HEK293 (cell line): ENCODE data around the gene BPHL.

ENCODE experiments used
- CTCF ChIA-PET: fragments of 350-600 bp; formaldehyde crosslinking; extraction: SDS; loops from one replicate; lab custom pipeline; 2021; ENCODE audit warnings: antibody characterized with exemption; lab: Yijun Ruan, JAX
- POLR2A ChIA-PET: fragments of 300-600 bp; formaldehyde crosslinking; extraction: SDS; loops from one replicate; lab custom pipeline; 2020; ENCODE audit warnings: antibody characterized with exemption, inconsistent platforms; lab: Yijun Ruan, JAX
- H3K27ac ChIP-seq: fragments of 200-500 bp; sonication (Bioruptor generic); 2 replicates; pipeline ENCODE4 v1.5.1; 2014; ENCODE audit warnings: low read depth, low read length, control low read depth, inconsistent platforms; ENCODE audit errors: extremely low read depth
- H3K36me3 ChIP-seq, 2 experiments: fragments of 200-500 bp in 1 of 2; sonication (Bioruptor generic) in 1 of 2; 1 replicate in 1 of 2; 2 replicates in 1 of 2; pipeline ENCODE4 v1.5.1; 2014 to 2017; ENCODE audit warnings: inconsistent platforms in 2 of 2, low read length in 2 of 2; ENCODE audit not compliant: control insufficient read depth in 2 of 2, insufficient read depth in 1 of 2
- H3K4me1 ChIP-seq: fragments of 200-500 bp; sonication (Bioruptor generic); 2 replicates; pipeline ENCODE4 v1.5.1; 2014; ENCODE audit warnings: mild to moderate bottlenecking, low read length, inconsistent platforms; ENCODE audit not compliant: control insufficient read depth, insufficient read depth
- H3K4me3 ChIP-seq: 2 replicates; pipeline ENCODE4 v1.5.1; 2011; ENCODE audit warnings: low read depth, mild to moderate bottlenecking, control low read depth, low read length, moderate library complexity
- H3K9me3 ChIP-seq: fragments of 200-500 bp; sonication (Bioruptor generic); 2 replicates; pipeline ENCODE4 v1.5.1; 2014; ENCODE audit warnings: low read depth, low read length, inconsistent platforms; ENCODE audit not compliant: control insufficient read depth, insufficient read depth
- CTCF ChIP-seq: fragments of 450-650 bp; formaldehyde crosslinking; IDR thresholded peaks from 2 replicates; pipeline ENCODE4 v1.5.1; 2016; ENCODE audit warnings: missing biosample characterization, missing genetic modification characterization
- GLIS1 ChIP-seq: fragments of 450-650 bp; formaldehyde crosslinking; IDR thresholded peaks from 2 replicates; pipeline ENCODE4 v1.5.1; 2016; ENCODE audit warnings: missing biosample characterization, missing genetic modification characterization
- HOXA7 ChIP-seq: sonication (generic); formaldehyde crosslinking; IDR thresholded peaks from 2 replicates; pipeline ENCODE4 v1.8.1; 2022; ENCODE audit warnings: missing genetic modification reagents, borderline replicate concordance
- KLF7 ChIP-seq: fragments of 450-650 bp; formaldehyde crosslinking; IDR thresholded peaks from 2 replicates; pipeline ENCODE4 v1.5.1; 2016; ENCODE audit warnings: missing biosample characterization, missing genetic modification characterization, borderline replicate concordance
- MEIS1 ChIP-seq: sonication (generic); formaldehyde crosslinking; IDR thresholded peaks from 2 replicates; pipeline ENCODE4 v1.8.1; 2022; ENCODE audit warnings: missing genetic modification reagents, mild to moderate bottlenecking, borderline replicate concordance
- RBAK ChIP-seq: fragments of 450-650 bp; formaldehyde crosslinking; IDR thresholded peaks from 2 replicates; pipeline ENCODE4 v1.5.1; 2016; ENCODE audit warnings: missing biosample characterization, missing genetic modification characterization
- SALL2 ChIP-seq: fragments of 450-650 bp; formaldehyde crosslinking; IDR thresholded peaks from 2 replicates; pipeline ENCODE4 v1.5.0; 2017; ENCODE audit warnings: missing biosample characterization, mild to moderate bottlenecking, missing genetic modification characterization, borderline replicate concordance
- ZBTB21 ChIP-seq: fragments of 450-650 bp; formaldehyde crosslinking; IDR thresholded peaks from 2 replicates; pipeline ENCODE4 v1.5.1; 2017; ENCODE audit warnings: missing biosample characterization, missing genetic modification characterization
- ZBTB49 ChIP-seq: fragments of 450-650 bp; formaldehyde crosslinking; IDR thresholded peaks from 2 replicates; pipeline ENCODE4 v1.5.1; 2016; ENCODE audit warnings: missing biosample characterization, missing genetic modification characterization, low read depth
- ZFP37 ChIP-seq: fragments of 450-650 bp; formaldehyde crosslinking; IDR thresholded peaks from 2 replicates; pipeline ENCODE4 v1.5.1; 2016; ENCODE audit warnings: missing biosample characterization, missing genetic modification characterization
- ZFP41 ChIP-seq: fragments of 450-650 bp; formaldehyde crosslinking; IDR thresholded peaks from 2 replicates; pipeline ENCODE4 v1.5.1; 2016; ENCODE audit warnings: missing biosample characterization, missing genetic modification characterization, borderline replicate concordance
- ZIC2 ChIP-seq: fragments of 450-650 bp; formaldehyde crosslinking; IDR thresholded peaks from 2 replicates; pipeline ENCODE4 v1.5.1; 2016; ENCODE audit warnings: missing biosample characterization, missing genetic modification characterization
- ZNF174 ChIP-seq: fragments of 450-650 bp; formaldehyde crosslinking; IDR thresholded peaks from 2 replicates; pipeline ENCODE4 v1.5.0; 2017; ENCODE audit warnings: missing biosample characterization, mild to moderate bottlenecking, missing genetic modification characterization
- ZNF211 ChIP-seq: fragments of 450-650 bp; formaldehyde crosslinking; IDR thresholded peaks from 2 replicates; pipeline ENCODE4 v1.5.1; 2016; ENCODE audit warnings: low read depth, missing biosample characterization, missing genetic modification characterization
- ZNF48 ChIP-seq: fragments of 450-650 bp; formaldehyde crosslinking; IDR thresholded peaks from 2 replicates; pipeline ENCODE4 v1.5.1; 2016; ENCODE audit warnings: missing biosample characterization, missing genetic modification characterization
- ZNF488 ChIP-seq: fragments of 450-650 bp; formaldehyde crosslinking; IDR thresholded peaks from 2 replicates; pipeline ENCODE4 v1.5.1; 2016; ENCODE audit warnings: missing biosample characterization, missing genetic modification characterization
- ZNF530 ChIP-seq: fragments of 450-650 bp; formaldehyde crosslinking; IDR thresholded peaks from 2 replicates; pipeline ENCODE4 v1.5.1; 2016; ENCODE audit warnings: low read depth, missing biosample characterization, missing genetic modification characterization
- ZNF558 ChIP-seq: fragments of 450-650 bp; formaldehyde crosslinking; IDR thresholded peaks from 2 replicates; pipeline ENCODE4 v1.5.1; 2016; ENCODE audit warnings: missing biosample characterization, missing genetic modification characterization
- ZNF623 ChIP-seq: fragments of 450-650 bp; formaldehyde crosslinking; IDR thresholded peaks from 2 replicates; pipeline ENCODE4 v1.5.1; 2016; ENCODE audit warnings: missing biosample characterization, missing genetic modification characterization
- ZNF747 ChIP-seq: fragments of 450-650 bp; formaldehyde crosslinking; IDR thresholded peaks from 2 replicates; pipeline ENCODE4 v1.5.1; 2016; ENCODE audit warnings: missing biosample characterization, missing genetic modification characterization
- ZNF843 ChIP-seq: fragments of 450-650 bp; formaldehyde crosslinking; IDR thresholded peaks from 2 replicates; pipeline ENCODE4 v1.5.1; 2016; ENCODE audit warnings: missing biosample characterization, missing genetic modification characterization
- ZSCAN5A ChIP-seq: fragments of 450-650 bp; formaldehyde crosslinking; IDR thresholded peaks from 2 replicates; pipeline ENCODE4 v1.5.1; 2016; ENCODE audit warnings: missing biosample characterization, missing genetic modification characterization
- ZXDB ChIP-seq: fragments of 450-650 bp; formaldehyde crosslinking; IDR thresholded peaks from 2 replicates; pipeline ENCODE4 v1.5.1; 2016; ENCODE audit warnings: missing biosample characterization, missing genetic modification characterization
- TF ChIP-seq, protein P1 (sequence below): fragments of 450-650 bp; formaldehyde crosslinking; IDR thresholded peaks from 2 replicates; pipeline ENCODE4 v1.5.1; 2016; ENCODE audit warnings: missing biosample characterization, missing genetic modification characterization

Gene BPHL

GRCh38 chr6:3190056-3190455 is 71.5 kb downstream of the BPHL start:
- no peaks in the 10 kb centered on the region for H3K36me3 ChIP-seq
- no peak overlapping the region for H3K27ac ChIP-seq
- TF ChIP-seq GLIS1 (tag by site-specific recombination), result peak; percentile 80
- TF ChIP-seq ZNF488 (tag by site-specific recombination), result no peak
- TF ChIP-seq, all 188 proteins: peak for 1
- ChIA-PET POLR2A (interaction anchor here (1.2 kb wide), 1 partner anchor 13 kb away, joined by 4 read pairs; no protein-coding TSS in a partner anchor), CTCF (interaction anchor here (1.2 to 1.4 kb wide), 2 partner anchors 61 to 62 kb away, joined by 3 to 6 read pairs; no protein-coding TSS in a partner anchor)
- Histone ChIP-seq H3K4me1 (no peaks in the 10 kb centered on the region), H3K4me3 (no peak overlapping the region), H3K9me3 (no peaks in the 10 kb centered on the region)

GRCh38 chr6:3190779-3191178 is 72.3 kb downstream of the BPHL start:
- ChIA-PET CTCF (interaction anchor here (0.6 to 1.2 kb wide), 3 partner anchors 61 to 720 kb away, joined by 3 read pairs; no protein-coding TSS in a partner anchor), POLR2A (interaction anchor here (0.5 to 1.2 kb wide), 2 partner anchors 12 to 17 kb away, joined by 3 to 4 read pairs; no protein-coding TSS in a partner anchor)

GRCh38 chr6:3193102-3193849 is 74.8 kb downstream of the BPHL start:
- POLR2A ChIA-PET, result interaction anchor here (0.7 to 1.7 kb wide), 2 partner anchors 19 to 110 kb away, joined by 3 to 4 read pairs; no protein-coding TSS in a partner anchor
- TF ChIP-seq ZFP41 (no peak), KLF7 (tag by site-specific recombination) (no peak), ZXDB (tag by site-specific recombination) (no peak), ZSCAN5A (tag by site-specific recombination) (no peak), MEIS1 (CRISPR knock-in tag) (no peak), ZNF174 (tag by site-specific recombination) (no peak), ZNF623 (tag by site-specific recombination) (no peak), ZNF843 (no peak), ZNF530 (tag by site-specific recombination) (no peak), ZBTB21 (tag by site-specific recombination) (no peak), SALL2 (tag by site-specific recombination) (no peak), ZNF558 (tag by site-specific recombination) (no peak), ZNF48 (tag by site-specific recombination) (no peak), ZBTB49 (no peak), CTCF (tag by site-specific recombination) (no peak), ZFP37 (no peak)
- TF ChIP-seq, protein P1, sequence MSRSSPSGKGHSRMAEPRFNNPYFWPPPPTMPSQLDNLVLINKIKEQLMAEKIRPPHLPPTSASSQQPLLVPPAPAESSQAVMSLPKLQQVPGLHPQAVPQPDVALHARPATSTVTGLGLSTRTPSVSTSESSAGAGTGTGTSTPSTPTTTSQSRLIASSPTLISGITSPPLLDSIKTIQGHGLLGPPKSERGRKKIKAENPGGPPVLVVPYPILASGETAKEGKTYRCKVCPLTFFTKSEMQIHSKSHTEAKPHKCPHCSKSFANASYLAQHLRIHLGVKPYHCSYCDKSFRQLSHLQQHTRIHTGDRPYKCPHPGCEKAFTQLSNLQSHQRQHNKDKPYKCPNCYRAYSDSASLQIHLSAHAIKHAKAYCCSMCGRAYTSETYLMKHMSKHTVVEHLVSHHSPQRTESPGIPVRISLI (tag by site-specific recombination), result no peak

More at GRCh38 chr6:3190779-3191178, 72.3 kb downstream of the BPHL start:
- Histone ChIP-seq H3K36me3 (no peaks in the 10 kb centered on the region), H3K27ac (no peak overlapping the region), H3K9me3 (no peaks in the 10 kb centered on the region), H3K4me3 (no peak overlapping the region), H3K4me1 (no peaks in the 10 kb centered on the region)
- no peak for TF ChIP-seq ZNF747 (tag by site-specific recombination)
- no peak for TF ChIP-seq ZIC2 (tag by site-specific recombination)
- TF ChIP-seq ZNF211 (tag by site-specific recombination), result no peak
- peak; percentile 87; the same call in 1 of the 2 replicates for TF ChIP-seq RBAK (tag by site-specific recombination)
- TF ChIP-seq HOXA7 (CRISPR knock-in tag), result no peak

More at GRCh38 chr6:3193102-3193849, 74.8 kb downstream of the BPHL start:
- Histone ChIP-seq H3K4me1 (no peaks in the 10 kb centered on the region), H3K4me3 (no peak overlapping the region), H3K9me3 (no peaks in the 10 kb centered on the region), H3K36me3 (no peaks in the 10 kb centered on the region), H3K27ac (no peak overlapping the region)
- CTCF ChIA-PET, result interaction anchor here (0.5 to 1.0 kb wide), 3 partner anchors 9 to 282 kb away, joined by 3 to 7 read pairs (median 3); no protein-coding TSS in a partner anchor
